ENCODE measurements around the gene TMEM134. TPM values are rescaled to one million over a fixed set of nuclear protein-coding genes. Genes with fewer than 3 reads are reported as not detected.

TMEM134 gene
- total and polyA plus RNA-seq, 2 donors (not counting 3 experiments of a cell fraction or from before 2014, with no cell fraction given): 33.4 to 207 TPM

DNA sequence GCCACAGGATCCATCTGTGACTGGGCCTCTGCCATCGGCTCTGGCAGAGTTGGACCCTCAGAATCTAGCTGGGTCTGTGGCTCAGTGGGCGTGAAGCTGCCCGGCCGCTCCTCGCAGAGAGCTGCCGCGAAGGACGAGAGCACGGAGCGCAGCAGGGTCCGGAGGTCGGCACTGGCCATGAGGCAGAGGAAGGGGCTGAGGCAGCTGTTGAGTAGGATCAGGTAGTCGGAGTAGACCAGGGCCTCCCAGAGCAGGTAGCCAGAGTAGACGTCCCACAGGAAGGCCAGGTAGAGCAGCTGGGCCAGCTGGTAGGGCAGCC, 17.4 kb downstream of the TMEM134 start:
- no peaks in the 10 kb centered on the region for H3K79me2 ChIP-seq (ENCODE audit: control insufficient read depth, insufficient read depth, low read length)
- CTCF ChIA-PET: interaction anchor here (0.8 to 1.4 kb wide), 9 partner anchors 8 to 208 kb away, joined by 3 to 10 read pairs (median 4); partner anchors contain the start of genes AIP, CORO1B, PPP1CA and RAD9A
- no peaks in the 10 kb centered on the region for H3K27me3 ChIP-seq (ENCODE audit: control insufficient read depth in 2 of 2, insufficient read depth in 2 of 2, low read length in 2 of 2)
- H3K36me3 ChIP-seq (ENCODE audit: control insufficient read depth in 2 of 2, extremely low read depth in 1 of 2, insufficient read depth in 2 of 2, low read length in 2 of 2): no peaks in the 10 kb centered on the region
- no peaks in the 10 kb centered on the region for H4K20me1 ChIP-seq (replicated peaks; ENCODE audit: control insufficient read depth, extremely low read depth, insufficient read depth, low read length)
- no peak overlapping the region for H3K4me2 ChIP-seq (ENCODE audit: insufficient read depth, low read length)
- no peak overlapping the region for H3K4me3 ChIP-seq (replicated peaks in 1 of 3; ENCODE audit: insufficient read depth in 1 of 3, low read depth in 1 of 3, low read length in 3 of 3)
- FAIRE-seq (no peak), DNase-seq (ENCODE audit: low read depth, low spot score) (no peak)
- intact Hi-C loops (cut with micrococcal nuclease) (no loop called here), dilution Hi-C loops (cut with MboI; ENCODE audit: extremely low pct_ligation_motif_present, low sequenced_read_pairs) (no loop called here)
- H2AFZ ChIP-seq (ENCODE audit: low read depth, low read length): peak overlapping the region; percentile 97
- no peaks in the 10 kb centered on the region for H3K9me3 ChIP-seq (replicated peaks; ENCODE audit: control insufficient read depth, insufficient read depth, low read length)
- H3K9me1 ChIP-seq (replicated peaks; ENCODE audit: control insufficient read depth, extremely low read depth, insufficient read depth, low read length): no peaks in the 10 kb centered on the region
- peaks cover 7% of the 10 kb centered on the region for H3K4me1 ChIP-seq (ENCODE audit: control insufficient read depth, extremely low read depth, insufficient read depth, low read length)
- H3K27ac ChIP-seq (ENCODE audit: insufficient read depth, low read depth, low read length): no peak overlapping the region
- no TSS peak for BruUV-seq (replicated peaks)
- POLR2A ChIA-PET: interaction anchor here (1.5 kb wide), 1 partner anchor 9 kb away, joined by 4 read pairs; no protein-coding TSS in a partner anchor
- H3K9ac ChIP-seq (replicated peaks; ENCODE audit: extremely low read depth, insufficient read depth, low read length): no peak overlapping the region
- TF ChIP-seq MYC (IDR thresholded peaks at IDR 0.05; ENCODE audit: low read depth, low read length): no peak
- TF ChIP-seq FOS (IDR thresholded peaks at IDR 0.05; ENCODE audit: borderline replicate concordance, insufficient read depth, low read length): no peak
- no peak for TF ChIP-seq EZH2 (IDR thresholded peaks at IDR 0.05; ENCODE audit: borderline replicate concordance, low read depth, low read length, severe bottlenecking)
- no peak for TF ChIP-seq CTCF (IDR thresholded peaks at IDR 0.05; ENCODE audit: extremely low read depth in 1 of 2, insufficient read depth in 1 of 2, low read depth in 1 of 2, low read length in 2 of 2)
- no peak for TF ChIP-seq GATA2 (IDR thresholded peaks at IDR 0.05; ENCODE audit: insufficient read depth, insufficient read length, low read depth, low read length)
- no peak for TF ChIP-seq POLR2AphosphoS5 (IDR thresholded peaks at IDR 0.05; ENCODE audit: insufficient read depth, low read depth, low read length)
- TF ChIP-seq JUN (IDR thresholded peaks at IDR 0.05; ENCODE audit: borderline replicate concordance, insufficient read depth, insufficient read length, low read depth): no peak
